Measurements from ENCODE around the gene SLITRK2.

SLITRK2 gene

GRCh38 chrX:145856181-145856580 is 38.6 kb downstream of the SLITRK2 start:
- DNase-seq (ENCODE audit: low read depth), result no peak

GRCh38 chrX:145861818-145862217 is 44.2 kb downstream of the SLITRK2 start:
- no peak for DNase-seq (ENCODE audit: low read depth)

GRCh38 chrX:145865082-145865481 is 47.5 kb downstream of the SLITRK2 start:
- DNase-seq (ENCODE audit: low read depth), result no peak

Measured in activated gamma-delta T cell treated with anti-CD3 and anti-CD28 coated beads, Interleukin-2, amount 50 U/mL, for 16 hours (primary cell).